HUES64 (cell line): Measurements from ENCODE around the gene NOX3.

Experiments
- H3K27ac ChIP-seq: 2 replicates; pipeline ENCODE4 v1.7.0; 2013; ENCODE audit warnings: low read depth, low read length, inconsistent platforms
- H3K27me3 ChIP-seq: 2 replicates; pipeline ENCODE4 v1.6.1; 2013; ENCODE audit warnings: mild to moderate bottlenecking, low read length; ENCODE audit not compliant: insufficient read depth
- H3K36me3 ChIP-seq: 2 replicates; pipeline ENCODE4 v1.6.1; 2013; ENCODE audit warnings: mild to moderate bottlenecking, low read length; ENCODE audit not compliant: insufficient read depth
- H3K4me1 ChIP-seq: 2 replicates; pipeline ENCODE4 v1.6.1; 2013; ENCODE audit warnings: mild to moderate bottlenecking, low read length, moderate library complexity; ENCODE audit not compliant: insufficient read depth
- H3K4me3 ChIP-seq: 2 replicates; pipeline ENCODE4 v1.5.1; 2013; ENCODE audit warnings: mild to moderate bottlenecking, low read length, moderate library complexity
- H3K9ac ChIP-seq: 2 replicates; pipeline ENCODE4 v1.6.1; 2013; ENCODE audit warnings: mild to moderate bottlenecking, low read depth, low read length
- H3K9me3 ChIP-seq: 2 replicates; pipeline ENCODE4 v1.6.1; 2013; ENCODE audit warnings: low read depth, low read length; ENCODE audit not compliant: insufficient read depth
- WGBS: fragments of 150-250, 120-280 bp; methylation state at CpG from one replicate; pipeline ENCODE4 v1.1.7; 2013; ENCODE audit warnings: missing lambda C conversion rate; 5-methylcytosine and 5-hydroxymethylcytosine counted together

Gene NOX3

DNA sequence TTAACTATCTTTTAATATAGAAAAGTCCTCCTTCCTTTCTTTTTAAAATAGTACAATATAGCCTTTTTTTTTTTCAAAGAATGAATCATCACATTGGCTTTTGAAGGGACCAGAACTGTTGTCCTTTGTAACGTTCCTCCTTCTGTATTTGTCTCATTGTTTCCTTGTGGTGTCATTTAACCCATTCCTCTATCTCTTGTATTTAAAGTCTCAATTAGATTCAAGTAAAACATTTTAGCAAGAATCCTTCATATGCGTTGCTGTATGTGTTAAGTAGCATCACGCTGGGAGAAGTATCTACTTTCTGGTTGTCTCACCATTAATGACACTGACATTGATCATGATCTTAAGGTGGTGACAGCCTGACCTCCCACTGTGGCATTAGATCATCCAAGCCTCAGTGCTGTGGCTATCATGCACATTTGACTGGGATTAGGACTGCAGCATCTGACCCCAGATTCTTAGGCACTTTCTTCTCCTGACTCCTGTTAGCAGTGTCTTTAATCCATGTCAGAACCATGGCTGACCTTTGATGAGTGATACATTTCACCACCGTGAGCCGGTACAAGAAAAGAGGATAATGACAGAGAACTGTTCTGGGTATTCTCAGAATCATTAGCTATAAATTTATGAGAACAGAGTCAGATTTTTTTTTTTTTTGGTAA lies 73.8 kb downstream of the NOX3 start:
- H3K4me3 ChIP-seq, result no peak overlapping the region
- 80% methylated on average over 5 of the region's 5 CpGs for whole genome bisulfite sequencing
- no peaks in the 10 kb centered on the region for H3K36me3 ChIP-seq
- no peaks in the 10 kb centered on the region for H3K27me3 ChIP-seq
- H3K4me1 ChIP-seq, result no peaks in the 10 kb centered on the region
- H3K9me3 ChIP-seq, result no peaks in the 10 kb centered on the region
- H3K27ac ChIP-seq, result no peak overlapping the region
- no peak overlapping the region for H3K9ac ChIP-seq

DNA sequence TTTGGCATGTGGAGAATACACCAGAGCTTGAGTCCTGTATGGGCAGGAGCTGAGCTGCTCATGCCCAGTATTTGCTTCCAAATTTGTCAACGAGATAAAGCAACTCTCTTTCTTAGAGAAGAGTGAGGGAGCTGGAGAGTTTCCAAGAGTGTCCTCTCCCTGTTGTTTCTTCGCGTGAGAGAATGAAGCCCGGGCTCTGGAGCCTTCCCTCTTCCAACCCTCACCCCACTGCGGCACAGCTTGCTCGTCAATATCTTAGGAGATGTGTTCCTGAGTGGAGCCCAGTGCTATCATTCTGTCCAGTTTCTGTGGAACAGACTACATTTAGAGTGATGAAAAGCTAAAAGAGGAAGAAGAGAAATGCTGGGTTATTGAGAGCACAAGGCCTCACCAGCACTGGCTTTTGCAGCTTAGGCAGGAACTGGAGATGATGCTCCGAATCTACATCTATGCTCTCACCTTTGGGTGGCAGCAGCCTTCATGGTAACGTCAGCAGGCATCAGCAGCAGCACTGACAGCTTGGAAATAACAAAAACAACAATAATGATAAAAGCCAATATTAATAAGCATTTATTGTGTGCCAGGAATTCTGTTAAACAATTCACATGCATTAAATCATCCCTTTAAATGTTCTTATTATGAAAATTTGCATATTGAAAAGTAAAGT lies 74.8 kb downstream of the NOX3 start:
- Histone ChIP-seq H3K27me3 (no peaks in the 10 kb centered on the region), H3K36me3 (no peaks in the 10 kb centered on the region), H3K9ac (no peak overlapping the region), H3K9me3 (no peaks in the 10 kb centered on the region), H3K27ac (no peak overlapping the region), H3K4me1 (no peaks in the 10 kb centered on the region), H3K4me3 (no peak overlapping the region)
- WGBS, result 92% methylated on average over 8 of the region's 8 CpGs

DNA sequence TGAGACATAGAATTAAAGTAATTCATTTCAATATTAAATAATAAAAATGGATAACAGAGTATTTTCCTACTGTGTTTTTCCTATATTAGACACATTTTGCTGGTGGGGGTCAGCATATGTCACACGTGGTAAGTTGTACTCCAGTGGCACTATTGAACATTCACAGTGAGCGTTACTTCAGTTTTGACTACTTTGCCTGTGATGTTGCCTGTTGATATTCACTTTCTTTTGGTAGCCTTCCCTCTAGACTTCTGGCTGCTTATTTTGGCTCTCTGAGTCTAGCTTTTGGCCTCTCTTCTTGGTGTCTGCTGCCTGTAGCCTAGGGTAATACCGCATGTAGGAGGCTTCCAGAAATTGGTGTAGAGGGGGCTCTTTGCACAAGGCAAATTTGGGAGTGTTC lies 76.9 kb downstream of the NOX3 start:
- Histone ChIP-seq H3K27ac (no peak overlapping the region), H3K9me3 (no peaks in the 10 kb centered on the region), H3K27me3 (no peaks in the 10 kb centered on the region), H3K4me3 (no peak overlapping the region), H3K36me3 (no peaks in the 10 kb centered on the region), H3K9ac (no peak overlapping the region), H3K4me1 (no peaks in the 10 kb centered on the region)
- 95% methylated on average over 3 of the region's 3 CpGs for WGBS

DNA sequence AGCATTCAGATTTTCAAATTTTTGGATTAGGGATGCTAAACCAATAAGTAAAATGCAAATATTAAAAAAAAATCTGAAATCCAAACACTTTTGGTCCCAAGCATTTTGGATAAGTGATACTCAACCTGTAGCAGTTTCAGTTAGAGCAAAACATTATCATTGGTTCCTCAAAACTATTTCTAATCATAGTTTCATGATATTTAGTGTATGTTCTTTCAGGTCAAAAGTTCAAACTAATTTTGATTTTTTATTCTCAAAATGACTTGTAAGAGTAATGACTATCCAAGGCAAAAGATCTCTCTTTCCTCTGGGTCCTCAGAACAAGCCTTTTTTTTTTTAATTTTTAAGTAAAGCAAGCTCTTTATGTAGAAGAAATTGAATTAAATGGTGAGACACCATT lies 77.4 kb downstream of the NOX3 start:
- Histone ChIP-seq H3K9ac (no peak overlapping the region), H3K4me3 (no peak overlapping the region), H3K4me1 (no peaks in the 10 kb centered on the region), H3K9me3 (no peaks in the 10 kb centered on the region), H3K27ac (no peak overlapping the region), H3K27me3 (no peaks in the 10 kb centered on the region), H3K36me3 (no peaks in the 10 kb centered on the region)

DNA sequence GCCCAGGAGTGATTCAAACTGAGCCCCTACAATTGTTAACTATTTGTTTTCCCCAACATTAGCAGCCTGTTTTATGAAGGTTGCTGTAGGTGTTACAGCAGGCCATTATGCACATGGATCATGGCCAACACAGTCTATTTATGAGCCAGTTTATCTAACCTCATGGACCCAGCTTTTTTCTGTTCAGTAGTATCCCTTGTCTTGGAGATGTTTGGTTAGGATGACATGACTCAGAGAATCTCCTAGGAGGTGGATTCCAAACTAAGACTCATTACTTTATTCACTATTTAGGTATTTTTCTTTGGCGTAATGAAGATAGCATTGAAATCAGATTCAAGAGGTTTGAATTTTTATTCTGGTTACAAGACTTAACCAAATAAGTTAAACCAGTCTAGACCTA lies 78.6 kb downstream of the NOX3 start:
- Histone ChIP-seq H3K36me3 (no peaks in the 10 kb centered on the region), H3K4me1 (no peaks in the 10 kb centered on the region), H3K27me3 (no peaks in the 10 kb centered on the region), H3K9ac (no peak overlapping the region), H3K4me3 (no peak overlapping the region), H3K9me3 (no peaks in the 10 kb centered on the region), H3K27ac (no peak overlapping the region)
- no CpG with 5 or more reads among the region's 1 CpG for WGBS

DNA sequence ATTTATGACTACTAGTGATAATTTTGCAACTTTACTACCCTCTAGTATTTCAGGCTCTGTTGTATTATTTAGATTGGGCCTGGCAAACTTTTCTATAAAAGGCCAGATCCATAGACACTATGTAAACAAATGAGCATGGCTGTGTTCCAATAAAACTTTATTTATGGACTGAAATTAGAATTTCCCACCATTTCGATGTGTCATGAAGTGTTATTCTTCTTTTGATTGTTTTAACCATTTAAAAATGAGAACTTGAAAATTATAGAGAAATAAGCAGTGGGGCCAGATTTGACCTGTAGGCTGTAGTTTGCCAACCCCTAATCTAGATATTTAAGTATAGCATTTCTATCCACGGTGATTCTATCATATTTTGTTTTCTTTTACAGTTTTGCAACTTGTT lies 79.8 kb downstream of the NOX3 start:
- H3K36me3 ChIP-seq, result no peaks in the 10 kb centered on the region
- H3K4me3 ChIP-seq, result no peak overlapping the region
- H3K9me3 ChIP-seq, result no peaks in the 10 kb centered on the region
- H3K4me1 ChIP-seq, result no peaks in the 10 kb centered on the region
- H3K27me3 ChIP-seq, result no peaks in the 10 kb centered on the region
- 100% methylated on average over 2 of the region's 2 CpGs for WGBS
- H3K9ac ChIP-seq, result no peak overlapping the region
- no peak overlapping the region for H3K27ac ChIP-seq

DNA sequence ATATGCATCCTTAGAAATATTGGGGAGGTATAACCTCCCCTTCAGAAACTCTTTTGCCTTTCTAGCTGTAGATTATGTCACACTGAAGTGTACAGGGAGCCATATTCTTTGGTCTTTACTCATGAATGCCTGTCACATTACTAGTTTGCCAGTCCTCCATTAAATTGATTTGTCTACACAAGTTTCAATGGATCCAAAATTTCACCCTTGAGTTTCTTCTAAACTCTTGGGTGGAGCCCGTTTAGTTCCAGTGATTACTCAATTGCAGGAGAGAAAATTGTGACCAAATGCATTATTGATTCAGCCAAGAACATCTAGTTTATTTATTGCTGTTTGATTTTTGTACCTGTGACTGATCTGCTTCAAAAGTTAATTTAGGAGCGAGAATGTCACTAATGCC lies 81.0 kb downstream of the NOX3 start:
- Histone ChIP-seq H3K9ac (no peak overlapping the region), H3K36me3 (no peaks in the 10 kb centered on the region), H3K27ac (no peak overlapping the region), H3K4me3 (no peak overlapping the region), H3K27me3 (no peaks in the 10 kb centered on the region), H3K9me3 (no peaks in the 10 kb centered on the region), H3K4me1 (no peaks in the 10 kb centered on the region)
- 92% methylated on average over 2 of the region's 2 CpGs for WGBS

DNA sequence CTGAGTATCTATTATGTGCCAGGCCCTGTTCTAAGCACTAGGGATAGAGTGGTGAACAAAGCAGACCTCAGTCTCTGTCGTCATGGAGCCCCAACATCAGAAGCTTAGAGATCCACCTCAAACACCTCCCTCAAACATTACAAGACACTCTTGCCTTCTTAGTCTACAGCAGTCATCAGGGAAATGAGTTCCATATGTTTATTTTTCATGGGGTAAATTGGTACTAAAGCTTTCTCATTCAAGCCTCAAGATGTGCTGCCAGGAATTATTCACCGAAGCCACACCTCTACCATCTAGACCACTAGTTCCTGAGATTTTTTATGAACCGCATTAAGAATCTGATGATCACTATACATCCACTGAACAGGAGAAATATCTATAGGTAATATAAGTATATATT lies 82.4 kb downstream of the NOX3 start:
- Histone ChIP-seq H3K27me3 (no peaks in the 10 kb centered on the region), H3K27ac (no peak overlapping the region), H3K9me3 (no peaks in the 10 kb centered on the region), H3K9ac (no peak overlapping the region), H3K4me1 (no peaks in the 10 kb centered on the region), H3K36me3 (no peaks in the 10 kb centered on the region), H3K4me3 (no peak overlapping the region)
- WGBS, result 100% methylated on average over 3 of the region's 3 CpGs

DNA sequence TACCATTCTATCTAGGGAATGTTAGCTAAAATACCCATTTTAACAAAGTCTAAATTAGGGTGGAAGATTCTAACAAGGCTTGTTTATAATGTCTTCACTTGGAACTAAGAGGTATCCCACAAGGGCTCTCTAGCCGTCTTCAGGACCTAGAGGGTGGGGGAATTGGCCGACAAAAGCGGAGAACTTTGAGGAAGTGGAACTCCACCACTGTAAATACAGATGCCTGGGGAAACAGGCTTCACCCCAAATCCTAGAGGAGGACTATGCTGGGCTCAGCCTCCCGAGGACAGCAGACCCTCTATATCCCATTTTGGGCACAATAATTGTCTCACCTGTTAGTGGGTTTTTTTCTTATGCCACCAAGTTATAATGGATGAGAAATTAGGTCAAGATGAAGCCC lies 83.4 kb downstream of the NOX3 start:
- H3K36me3 ChIP-seq, result no peaks in the 10 kb centered on the region
- H3K27ac ChIP-seq, result no peak overlapping the region
- no peaks in the 10 kb centered on the region for H3K4me1 ChIP-seq
- no peak overlapping the region for H3K4me3 ChIP-seq
- no peaks in the 10 kb centered on the region for H3K27me3 ChIP-seq
- 92% methylated on average over 4 of the region's 4 CpGs for WGBS
- H3K9ac ChIP-seq, result no peak overlapping the region
- no peaks in the 10 kb centered on the region for H3K9me3 ChIP-seq

DNA sequence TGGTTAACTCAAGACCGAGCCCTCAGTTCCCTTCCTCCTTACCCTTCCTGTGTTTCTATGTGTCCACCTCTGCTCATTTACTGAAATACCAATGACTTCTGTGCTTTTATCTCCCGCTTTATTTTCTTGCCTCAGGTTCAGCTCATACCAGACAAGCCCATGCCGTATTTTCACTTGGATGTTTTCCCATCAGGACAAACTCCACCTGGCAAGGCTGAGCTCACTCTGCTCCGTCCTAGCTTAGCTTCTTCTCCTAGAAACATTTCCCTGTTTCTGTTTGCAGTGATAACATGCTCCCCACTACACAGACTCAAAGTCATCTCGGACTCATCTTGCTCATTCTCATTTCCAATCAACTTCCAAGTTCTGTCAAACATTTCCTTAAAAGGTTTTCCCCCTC lies 84.4 kb downstream of the NOX3 start:
- no peaks in the 10 kb centered on the region for H3K27me3 ChIP-seq
- no peak overlapping the region for H3K4me3 ChIP-seq
- 94% methylated on average over 5 of the region's 5 CpGs for WGBS
- H3K27ac ChIP-seq, result no peak overlapping the region
- no peaks in the 10 kb centered on the region for H3K4me1 ChIP-seq
- no peaks in the 10 kb centered on the region for H3K9me3 ChIP-seq
- no peak overlapping the region for H3K9ac ChIP-seq
- H3K36me3 ChIP-seq, result no peaks in the 10 kb centered on the region

DNA sequence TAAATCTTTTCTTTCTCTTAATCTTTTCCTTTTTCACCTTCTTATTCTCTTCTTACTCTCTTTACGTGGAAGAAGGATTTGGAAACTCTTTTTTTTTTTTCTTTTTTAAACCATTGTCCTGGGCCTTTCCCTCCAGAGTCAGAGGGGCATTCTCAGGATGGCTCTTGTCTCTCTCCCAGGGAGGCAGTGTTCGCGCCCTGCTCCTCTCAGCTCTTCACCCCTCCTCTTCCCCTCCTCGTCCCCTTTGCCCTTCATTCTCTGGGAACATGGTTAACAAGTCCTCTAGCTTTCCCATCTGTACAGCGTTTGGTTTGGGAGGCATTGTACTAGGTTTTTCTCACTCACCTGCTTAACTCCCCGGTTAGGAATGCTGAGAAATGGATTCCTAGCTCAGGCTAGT lies 89.3 kb downstream of the NOX3 start:
- H3K9me3 ChIP-seq, result no peaks in the 10 kb centered on the region
- no peaks in the 10 kb centered on the region for H3K36me3 ChIP-seq
- H3K9ac ChIP-seq, result no peak overlapping the region
- no peak overlapping the region for H3K4me3 ChIP-seq
- no peaks in the 10 kb centered on the region for H3K4me1 ChIP-seq
- H3K27ac ChIP-seq, result no peak overlapping the region
- 80% methylated on average over 6 of the region's 6 CpGs for WGBS
- no peaks in the 10 kb centered on the region for H3K27me3 ChIP-seq
